ENCODE results near the gene IL18R1.

GRCh38 chr2:102387763-102388546 lies 32.4 kb downstream of the IL18R1 start:
- no peak for TF ChIP-seq POLR2A (IDR thresholded peaks at IDR 0.05)
- TF ChIP-seq CTCF (IDR thresholded peaks at IDR 0.05): no peak
